Suppressor macrophage (primary cell): ENCODE measurements around the gene GCDH.
A peak's percentile ranks its signal among the peaks of the same experiment; 100 is the strongest.
"Not testable (repeated sequence)": the region's sequence is repeated elsewhere in the genome, so short reads cannot be mapped to it uniquely, and the experiment has no call there.

Source experiments
- DNase-seq, 4 experiments: peaks; one replicate each; pipeline ENCODE4 v3.0.0-alpha.2; 2020 to 2022
- total RNA-seq, 17 experiments: gene quantifications; one replicate each; lab custom pipeline; 2026; ENCODE audit warnings: mixed read lengths in 6 of 17, inconsistent platforms in 3 of 17; lab: John Stamatoyannopoulos, UW

Gene GCDH
- 6.5 to 19.1 (median 11.9) reads per million in 17 experiments for total RNA-seq

- peak; percentile 98 to 99 (median 99) for DNase-seq
Measured at GRCh38 chr19:12890787-12891552, at the start of gene GCDH. Gene GCDH (plus strand): TSS chr19:12891160. CDS start chr19:12891305, 145 bp downstream.

GRCh38 chr19:12842511-12842910 lies 48.4 kb upstream of the GCDH start:
- no peak for DNase-seq

- no peak for DNase-seq
Measured at GRCh38 chr19:12843328-12843727, 47.6 kb upstream of the GCDH start.

- DNase-seq = peak; percentile 27 to 60 (median 37)
Measured at GRCh38 chr19:12843999-12844732, 46.8 kb upstream of the GCDH start.

- DNase-seq = not testable (repeated sequence)
Measured at GRCh38 chr19:12846613-12847012, 44.3 kb upstream of the GCDH start.

- peak; percentile 83 to 93 (median 90) for DNase-seq
Measured at GRCh38 chr19:12847159-12848139, 43.5 kb upstream of the GCDH start.

GRCh38 chr19:12856653-12857052 lies 34.3 kb upstream of the GCDH start:
- DNase-seq = no peak

- no peak for DNase-seq
Measured at GRCh38 chr19:12858041-12858928, 32.7 kb upstream of the GCDH start.

- no peak for DNase-seq
Measured at GRCh38 chr19:12859546-12859945, 31.4 kb upstream of the GCDH start.

- no peak for DNase-seq
Measured at GRCh38 chr19:12864143-12864542, 26.8 kb upstream of the GCDH start.

- no peak for DNase-seq
Measured at GRCh38 chr19:12864721-12865715, 25.9 kb upstream of the GCDH start.

- DNase-seq = no peak
Measured at GRCh38 chr19:12865746-12866415, 25.1 kb upstream of the GCDH start.

GRCh38 chr19:12866416-12867119 lies 24.4 kb upstream of the GCDH start:
- no peak for DNase-seq

GRCh38 chr19:12867120-12868099 lies 23.6 kb upstream of the GCDH start:
- peak; percentile 50 to 73 (median 55) for DNase-seq

GRCh38 chr19:12868540-12869112 lies 22.3 kb upstream of the GCDH start:
- DNase-seq = no peak

- DNase-seq = no peak
Measured at GRCh38 chr19:12871681-12872080, 19.3 kb upstream of the GCDH start.

GRCh38 chr19:12872255-12872654 lies 18.7 kb upstream of the GCDH start:
- no peak for DNase-seq
